ENCODE results near the gene ZNF423. TPM values are rescaled to one million over a fixed set of nuclear protein-coding genes. Genes with fewer than 3 reads are reported as not detected.

Gene ZNF423
- polyA plus RNA-seq, 4 donors, result 28.0 to 38.7 (median 29.0) TPM

DNA sequence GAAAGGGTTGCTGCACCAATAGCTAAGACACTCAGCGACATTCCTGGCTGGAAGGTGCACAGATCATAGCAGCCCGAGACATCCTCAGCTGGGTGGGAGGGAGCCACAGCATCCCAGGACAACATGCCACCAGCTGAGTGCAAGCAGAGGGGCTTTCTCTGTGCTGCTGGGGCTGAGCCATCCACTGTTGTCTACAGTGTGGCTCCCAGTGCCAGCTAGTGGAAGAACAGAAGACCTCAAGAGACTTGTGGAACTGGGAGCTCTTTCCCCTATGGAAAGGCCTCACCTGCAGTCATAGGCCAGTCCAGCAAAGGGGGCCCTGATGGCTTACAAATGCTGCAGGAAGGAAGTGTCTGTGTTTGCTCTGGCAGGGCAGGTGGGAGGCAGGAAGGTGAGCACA is 351.3 kb downstream of the ZNF423 start:
- DNase-seq (ENCODE audit: low read depth in 4 of 4, low spot score in 3 of 4), result no peak

DNA sequence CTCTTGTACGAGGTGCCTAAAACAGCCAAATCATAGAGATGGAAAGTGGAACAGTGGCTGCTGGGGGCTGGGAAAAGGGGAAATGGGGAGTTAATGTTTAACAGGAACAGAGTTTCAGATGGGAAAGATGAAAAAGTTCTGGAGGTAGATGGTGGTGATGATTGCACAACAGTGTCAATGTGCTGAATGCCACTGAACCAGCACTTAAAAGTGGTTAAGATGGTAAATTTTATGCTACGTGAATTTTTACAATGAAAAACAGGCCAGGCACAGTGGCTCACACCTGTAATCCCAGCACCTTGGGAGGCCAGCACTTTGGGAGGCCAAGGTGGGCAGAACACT is 351.9 kb downstream of the ZNF423 start:
- DNase-seq (ENCODE audit: low read depth in 4 of 4, low spot score in 3 of 4), result no peak

DNA sequence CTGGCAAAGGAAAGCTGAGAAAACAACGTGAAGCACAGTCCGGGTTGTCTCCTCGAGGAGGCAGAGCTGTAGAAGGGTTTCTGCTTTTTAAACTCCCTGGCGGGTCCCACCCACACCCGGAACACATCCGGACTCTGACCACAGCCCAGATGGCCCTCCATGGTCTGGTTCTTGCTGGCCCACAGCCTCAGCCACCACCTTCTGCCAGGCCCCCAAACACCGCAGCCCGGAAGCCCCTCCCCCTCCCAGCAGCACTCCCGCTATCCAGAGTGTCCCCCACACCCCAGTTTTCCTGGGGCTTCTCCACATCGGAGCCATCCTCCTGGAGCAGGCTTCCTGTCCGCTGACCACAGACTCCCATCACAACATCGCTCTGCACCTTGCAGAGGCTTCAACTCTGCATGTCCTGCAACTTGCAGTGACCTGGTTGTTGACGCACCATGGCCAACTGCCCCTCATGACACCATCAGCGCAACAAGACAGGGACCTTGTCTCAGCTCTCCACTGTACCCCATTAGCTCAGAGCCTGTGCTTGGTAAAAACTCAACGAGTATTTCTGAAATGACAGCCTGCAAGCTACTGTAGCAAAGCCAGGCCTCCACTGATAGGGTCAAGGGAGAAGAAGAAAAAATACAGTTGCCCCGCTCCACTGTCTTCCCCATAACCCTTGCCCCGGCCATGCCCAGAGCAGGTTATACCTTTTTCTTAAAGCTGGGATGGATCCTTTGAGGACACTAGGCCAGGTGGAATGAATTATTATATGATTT is 352.5 kb downstream of the ZNF423 start:
- DNase-seq (ENCODE audit: low read depth in 4 of 4, low spot score in 3 of 4), result no peak

DNA sequence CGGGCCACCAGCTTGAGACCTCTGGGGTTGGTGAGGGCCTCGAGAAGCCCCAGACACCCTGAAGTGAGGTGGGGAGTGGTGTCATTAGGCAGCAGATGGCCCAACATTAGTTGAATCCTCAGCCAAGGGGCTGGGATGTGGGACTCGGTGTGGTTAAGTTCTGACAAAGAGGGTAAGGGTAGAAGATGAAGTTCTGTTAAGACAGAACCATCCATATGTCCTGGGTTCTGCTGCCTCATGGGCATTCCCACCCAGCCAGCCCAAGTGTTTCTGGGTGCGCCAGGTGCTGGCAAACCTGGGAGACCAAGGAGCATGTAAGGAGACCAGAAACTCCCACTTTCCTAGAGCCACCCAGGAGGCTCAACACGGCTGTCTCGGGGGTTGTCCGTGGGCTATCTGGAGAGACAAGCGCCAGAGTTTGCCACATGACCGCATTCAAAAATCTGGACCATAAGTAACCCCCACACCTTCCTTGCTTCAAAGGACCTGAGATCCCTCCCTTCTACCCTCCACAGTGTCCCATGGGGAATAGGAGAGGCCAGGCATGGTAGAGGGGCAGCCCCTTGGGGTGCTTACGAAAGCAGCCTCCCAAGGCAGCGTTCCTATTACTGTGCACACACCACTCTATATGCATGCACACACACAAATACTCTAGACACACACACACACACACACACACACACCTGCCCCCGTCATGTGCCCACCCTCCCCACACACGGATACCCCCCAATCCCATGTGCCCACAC is 353.6 kb downstream of the ZNF423 start:
- DNase-seq (ENCODE audit: low read depth in 4 of 4, low spot score in 3 of 4), result no peak

DNA sequence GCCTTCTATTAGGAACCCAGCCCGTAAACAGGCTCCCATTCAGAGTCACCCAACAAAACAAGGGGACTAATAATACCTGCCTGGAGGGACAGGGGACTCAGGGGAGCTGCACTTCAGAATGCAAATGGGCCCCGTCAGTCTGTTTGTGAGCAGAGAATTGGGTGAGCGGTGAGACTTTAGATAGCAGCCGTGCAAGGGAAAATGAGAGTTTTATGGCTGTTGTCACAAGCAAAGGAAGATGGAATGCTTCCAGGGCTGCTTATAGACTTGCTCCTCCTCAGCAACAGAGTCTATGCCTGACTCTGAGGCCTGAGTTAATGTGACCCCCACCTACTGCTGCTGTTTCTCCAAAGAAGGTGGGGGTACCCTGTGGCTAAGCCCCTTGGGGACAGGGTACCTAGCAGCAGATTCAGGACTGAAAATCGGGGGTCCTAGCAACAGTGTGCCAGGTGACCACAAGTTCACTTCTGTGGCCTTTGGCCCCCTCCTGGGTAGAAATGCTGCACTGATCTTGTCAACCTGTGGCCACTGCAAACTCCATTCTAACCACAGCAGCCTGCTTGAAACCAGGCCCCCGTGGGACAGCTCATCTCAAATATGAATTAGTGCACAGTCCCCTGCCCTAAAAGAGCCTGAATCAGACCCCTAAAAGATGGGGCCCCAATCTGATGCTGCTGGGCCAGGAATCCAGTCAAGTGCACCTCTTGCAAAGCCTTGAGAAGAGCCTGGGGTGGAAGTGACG is 355.9 kb downstream of the ZNF423 start:
- DNase-seq (ENCODE audit: low read depth in 4 of 4, low spot score in 3 of 4), result no peak

DNA sequence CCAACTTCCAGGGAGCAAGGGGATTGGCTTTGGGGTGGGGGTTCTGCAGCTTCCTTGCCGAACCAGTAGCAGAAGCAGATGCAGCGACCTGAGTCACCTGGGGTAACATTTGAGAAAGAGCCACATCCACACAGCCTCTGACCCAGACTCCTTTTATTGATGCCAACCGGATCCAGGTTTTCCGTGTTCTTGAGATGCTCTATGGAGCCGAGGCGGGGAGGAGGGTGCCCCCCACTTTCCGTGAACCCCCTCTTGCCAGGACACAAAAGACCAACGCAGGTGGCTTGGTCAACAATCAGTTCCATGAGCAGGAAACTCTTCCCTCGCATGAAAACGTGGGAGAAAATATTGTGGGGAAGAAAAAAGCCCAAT is 356.5 kb downstream of the ZNF423 start:
- no peak for DNase-seq (ENCODE audit: low read depth in 4 of 4, low spot score in 3 of 4)

DNA sequence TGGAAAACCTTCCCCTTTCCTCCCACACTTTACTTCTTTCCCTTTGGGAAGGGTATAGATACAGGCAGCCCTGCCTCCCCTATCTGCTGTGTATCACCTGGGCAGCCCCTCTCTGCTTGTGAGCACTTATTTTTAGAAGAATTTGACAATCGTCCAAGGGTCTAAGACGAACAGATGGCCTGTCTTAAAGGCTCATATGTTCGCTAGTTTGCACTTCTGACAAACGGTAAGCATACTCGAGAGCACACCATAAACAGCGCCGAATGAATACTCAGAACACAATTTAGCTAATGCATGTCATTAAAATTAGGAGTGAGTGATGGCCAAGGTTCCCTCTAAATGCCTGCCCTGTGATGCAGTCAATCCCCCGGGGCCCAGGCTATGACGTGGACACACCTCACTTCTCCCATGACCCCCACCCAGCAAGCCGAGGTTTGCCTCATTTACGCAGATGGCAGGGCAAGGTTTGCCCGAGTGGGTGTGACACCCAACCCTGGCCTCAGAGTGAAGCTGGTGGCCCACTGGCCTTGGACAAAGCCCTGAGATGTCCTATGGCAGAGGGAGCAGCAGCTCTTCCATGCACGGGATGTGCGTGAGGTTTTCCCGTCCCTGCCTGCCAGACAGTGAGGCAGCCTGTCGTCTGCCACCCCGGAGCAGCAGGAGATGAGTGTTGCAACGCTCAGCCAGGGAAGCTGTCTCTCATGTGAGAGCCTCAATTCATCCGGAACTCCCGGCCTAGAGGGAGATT is 357.1 kb downstream of the ZNF423 start:
- no peak for DNase-seq (ENCODE audit: low read depth in 4 of 4, low spot score in 3 of 4)

DNA sequence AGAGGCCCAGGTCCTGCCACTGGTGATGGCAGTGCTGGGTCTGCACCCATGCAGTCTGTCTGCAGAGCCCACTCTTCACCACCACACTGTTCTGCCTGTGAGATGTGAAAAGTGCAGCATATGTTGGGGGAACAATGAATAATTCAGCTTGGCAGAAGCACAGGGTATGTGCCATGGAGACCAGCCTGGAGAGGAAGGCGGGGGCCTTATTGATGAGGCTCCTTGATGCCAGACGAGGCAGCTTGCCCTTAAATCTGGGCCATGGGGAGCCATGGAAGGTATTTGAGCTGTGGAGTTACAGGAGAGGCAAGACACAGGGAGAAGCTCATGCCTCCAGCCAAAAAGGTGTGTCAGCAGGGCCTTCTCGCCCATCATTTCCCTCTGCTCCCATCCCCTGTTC is 357.6 kb downstream of the ZNF423 start:
- no peak for DNase-seq (ENCODE audit: low read depth in 4 of 4, low spot score in 3 of 4)

DNA sequence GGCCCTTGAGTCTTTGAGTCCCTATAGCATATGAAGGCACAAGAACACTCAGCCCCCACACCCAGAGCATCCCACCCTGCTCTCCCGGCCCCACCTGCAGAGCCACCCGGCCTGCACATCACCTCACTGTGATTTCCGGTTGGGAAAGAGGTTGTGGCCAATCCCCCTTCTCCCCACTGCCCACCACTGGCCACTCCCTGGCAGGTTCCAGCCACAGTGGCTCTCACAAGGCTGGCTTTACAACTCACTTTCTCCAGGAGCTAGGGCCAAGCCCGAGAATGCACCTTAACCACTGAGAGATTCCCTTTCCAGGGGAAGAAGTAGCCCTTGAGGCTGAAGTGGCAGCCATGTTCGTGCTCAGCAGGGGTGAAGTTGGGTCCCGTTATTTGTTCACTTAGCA is 358.4 kb downstream of the ZNF423 start:
- no peak for DNase-seq (ENCODE audit: low read depth in 4 of 4, low spot score in 3 of 4)

DNA sequence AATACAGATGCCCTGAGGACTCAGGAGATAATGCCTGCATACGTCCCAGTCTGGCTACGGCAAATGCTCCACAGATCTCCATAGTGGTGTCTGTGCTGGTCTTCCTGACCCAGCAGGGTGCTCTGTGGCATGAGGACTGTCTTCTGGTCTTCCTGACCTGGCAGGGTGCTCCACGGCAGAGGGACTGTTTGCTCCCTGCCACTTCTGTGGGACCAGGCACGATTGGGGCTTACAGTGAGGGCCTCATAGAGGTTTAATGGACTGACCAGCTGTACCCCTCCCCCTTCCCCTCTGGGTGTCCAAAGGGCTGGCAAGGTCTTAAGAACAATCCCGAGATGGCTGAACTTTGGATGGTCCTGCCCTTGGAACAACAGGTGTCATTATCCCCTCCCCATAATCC is 359.3 kb downstream of the ZNF423 start:
- no peak for DNase-seq (ENCODE audit: low read depth in 4 of 4, low spot score in 3 of 4)

DNA sequence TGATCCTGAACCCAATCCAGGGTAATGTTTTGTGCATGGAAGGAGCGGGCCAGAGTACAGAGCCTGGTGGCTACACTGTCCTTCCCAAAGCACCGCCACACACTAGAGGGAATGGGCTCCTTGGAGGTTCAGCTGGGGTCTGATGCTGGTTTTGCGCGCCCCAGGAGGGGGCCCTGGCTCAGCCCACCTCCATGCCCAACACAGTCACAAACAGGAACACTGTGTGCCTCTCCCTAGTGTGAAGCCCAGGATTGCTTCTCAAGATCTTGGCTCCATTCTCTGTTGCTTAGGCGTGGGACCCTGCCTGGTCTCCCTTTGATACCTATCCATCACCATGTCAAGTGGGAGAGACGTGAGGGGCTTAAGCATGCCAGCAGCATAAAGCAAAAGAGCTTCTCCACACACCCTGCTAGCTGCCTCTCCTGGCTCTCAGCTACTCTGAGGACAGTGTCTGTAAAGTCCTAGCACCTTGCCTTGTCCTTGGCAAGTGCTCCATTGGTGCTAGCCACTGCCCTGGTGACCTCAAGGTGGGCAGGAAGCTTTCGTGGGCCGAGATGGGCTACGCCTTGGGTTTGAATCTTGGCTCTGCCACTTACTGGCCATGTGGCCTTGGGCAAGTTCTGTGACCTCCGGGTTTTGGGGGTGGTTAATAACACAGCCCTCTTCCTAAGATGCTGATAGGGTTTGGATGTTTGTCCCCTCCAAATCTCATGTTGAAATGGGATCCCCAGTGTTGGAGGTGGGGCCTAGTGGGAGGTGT is 360.1 kb downstream of the ZNF423 start:
- no peak for DNase-seq (ENCODE audit: low read depth in 4 of 4, low spot score in 3 of 4)

DNA sequence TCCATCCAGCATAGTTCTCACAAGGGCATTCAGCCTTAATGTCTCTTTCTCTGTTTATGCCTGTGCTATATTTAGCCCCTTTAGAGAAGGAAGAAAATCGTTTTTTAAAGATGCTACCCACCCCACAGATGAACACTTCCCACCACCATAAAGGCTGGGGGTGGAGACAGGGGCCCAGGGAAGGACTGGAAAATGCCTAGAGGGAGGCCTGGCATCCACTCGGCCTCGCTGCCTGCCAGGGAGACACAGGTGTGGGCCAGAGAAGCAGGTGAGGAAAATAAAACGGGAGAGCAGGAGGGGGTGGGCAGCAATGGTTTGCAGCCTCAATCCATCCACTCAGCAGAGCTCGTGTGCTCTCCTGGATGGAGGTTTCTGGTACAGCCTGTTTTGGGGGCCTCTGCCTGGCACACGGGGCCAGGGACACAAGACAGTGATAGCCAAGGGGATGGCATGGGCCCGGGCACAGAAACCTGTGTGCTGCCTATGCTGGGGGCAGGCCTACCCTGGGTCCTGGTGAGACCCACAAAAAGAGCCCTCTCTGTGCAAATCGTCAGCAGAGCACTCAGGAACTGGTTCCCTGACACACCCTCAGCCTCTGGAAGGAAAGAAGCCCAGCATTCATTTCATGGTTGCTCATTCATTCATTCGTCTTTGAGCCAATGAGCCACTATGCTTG is 360.9 kb downstream of the ZNF423 start:
- no peak for DNase-seq (ENCODE audit: low read depth in 4 of 4, low spot score in 3 of 4)

DNA sequence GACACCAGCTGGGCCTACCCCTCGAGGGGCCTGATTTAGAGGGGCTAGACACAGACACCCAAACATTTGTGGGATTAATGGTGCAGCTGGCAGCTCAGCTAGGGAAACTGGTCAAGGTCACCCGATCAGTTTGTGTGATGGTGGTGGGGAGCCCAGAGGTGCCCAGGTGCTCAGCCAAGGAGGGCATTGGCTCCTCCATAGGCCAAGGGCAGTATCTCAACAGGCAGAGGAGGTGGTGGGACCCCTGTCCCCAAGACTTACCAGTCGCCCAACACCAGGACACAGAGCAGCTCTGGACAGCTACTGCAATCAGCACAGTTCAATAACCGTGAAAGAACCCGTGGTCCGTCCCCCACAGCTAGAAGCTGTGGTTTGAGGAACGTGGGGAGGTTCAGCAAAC is 361.4 kb downstream of the ZNF423 start:
- DNase-seq (ENCODE audit: low read depth in 4 of 4, low spot score in 3 of 4), result no peak

DNA sequence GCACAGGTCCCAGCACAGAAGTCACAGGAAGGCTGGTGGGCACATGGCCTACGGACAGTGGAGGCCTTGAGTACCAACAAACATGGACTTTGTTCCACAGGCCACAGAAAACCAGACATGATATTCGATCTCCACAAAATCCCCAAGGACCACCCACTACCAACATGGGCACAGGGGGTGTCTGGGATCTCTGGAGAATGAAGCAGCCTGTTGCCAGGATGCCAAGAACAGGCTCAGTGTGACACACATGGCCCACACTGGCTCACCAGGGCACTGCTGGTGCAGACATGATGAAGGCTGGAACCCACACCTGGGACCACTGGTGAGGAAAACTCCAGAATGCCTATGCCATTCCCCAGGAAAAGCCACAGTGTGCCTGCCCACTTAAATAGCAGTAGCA is 362.1 kb downstream of the ZNF423 start:
- DNase-seq (ENCODE audit: low read depth in 4 of 4, low spot score in 3 of 4), result no peak

DNA sequence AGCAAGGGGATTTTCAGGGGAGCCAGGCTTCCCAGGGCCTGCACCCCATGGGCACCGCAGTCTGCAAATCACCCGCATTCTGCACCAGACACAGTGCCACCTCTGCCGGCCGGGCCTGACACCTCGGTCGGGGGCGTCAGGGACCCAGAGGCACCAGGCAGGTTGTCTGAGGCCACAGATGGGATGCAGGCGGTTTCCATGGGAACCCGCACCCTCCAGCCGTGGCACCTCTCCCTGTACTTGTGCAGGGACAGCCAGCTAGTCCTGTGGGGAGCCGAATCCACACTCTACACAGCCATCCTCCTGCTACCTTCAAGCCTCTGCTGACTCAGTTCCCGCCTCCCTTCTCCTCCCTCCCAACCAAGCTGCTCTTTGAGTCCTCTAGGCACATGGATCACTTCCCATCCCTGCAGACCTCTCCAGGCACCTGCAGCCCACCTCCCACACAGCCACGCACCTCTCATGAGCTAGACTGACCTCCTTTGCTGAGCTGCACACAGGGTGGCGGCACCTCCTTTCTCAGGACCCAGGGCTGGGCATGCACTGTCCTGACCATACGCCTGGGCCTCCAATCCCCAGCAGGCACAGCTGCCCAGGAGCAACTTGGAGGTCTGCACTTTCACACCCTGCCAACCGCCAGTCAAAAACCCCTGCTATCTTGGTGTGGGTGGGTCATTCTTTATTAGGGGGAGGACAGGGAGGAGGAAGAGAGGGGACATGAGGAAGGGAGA is 362.9 kb downstream of the ZNF423 start:
- no peak for DNase-seq (ENCODE audit: low read depth in 4 of 4, low spot score in 3 of 4)

DNA sequence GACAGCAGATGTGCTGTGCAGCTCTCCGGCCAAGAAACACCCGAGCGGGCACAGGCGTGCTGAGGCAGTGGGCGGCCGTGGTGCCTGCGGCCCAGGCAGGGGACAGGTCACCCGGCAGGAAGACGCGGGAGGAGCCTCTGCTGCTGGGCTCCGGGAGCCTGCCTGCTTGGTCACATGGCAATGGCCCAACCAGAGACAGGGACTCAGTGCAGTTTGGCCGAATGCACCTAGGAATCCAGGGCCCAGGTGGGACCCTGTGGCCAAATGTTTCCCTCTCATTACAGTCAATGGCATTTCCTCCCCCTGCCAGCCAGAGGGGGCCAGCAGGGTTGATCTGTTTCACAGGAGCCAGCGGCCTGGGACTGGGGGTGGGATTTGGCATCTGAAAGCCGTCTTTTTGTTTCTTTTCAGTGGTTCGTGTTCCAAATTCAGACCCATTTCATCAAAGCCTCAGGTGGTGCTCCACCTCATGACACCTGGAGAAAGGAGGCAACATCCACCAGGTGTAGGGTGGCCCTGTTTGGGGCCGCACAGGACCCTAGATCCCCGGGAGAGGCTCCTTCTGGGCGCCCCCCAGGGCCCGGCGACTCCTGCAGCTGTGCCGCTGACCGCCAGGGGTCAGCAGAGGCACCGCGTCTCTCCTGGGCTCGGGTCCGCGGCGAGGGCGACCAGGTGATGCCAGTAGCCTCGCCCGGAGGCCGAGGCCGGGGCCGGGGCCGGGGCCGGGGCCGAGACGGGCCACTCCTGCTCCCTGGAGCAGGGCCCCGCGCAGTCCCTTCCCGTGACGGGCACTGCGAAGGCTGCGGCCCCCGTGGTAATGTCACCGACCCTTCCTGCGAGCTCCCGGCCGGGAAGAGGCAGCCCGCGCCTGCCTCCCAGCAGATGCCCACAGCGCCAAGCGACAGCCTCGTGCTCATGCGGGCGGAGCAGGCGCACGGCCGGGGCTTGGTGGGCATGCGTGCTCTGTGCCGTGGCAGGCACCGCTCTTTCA is 363.8 kb downstream of the ZNF423 start:
- peak in 1 of 4 donors; percentile 38 for DNase-seq (ENCODE audit: low read depth in 4 of 4, low spot score in 3 of 4)

DNA sequence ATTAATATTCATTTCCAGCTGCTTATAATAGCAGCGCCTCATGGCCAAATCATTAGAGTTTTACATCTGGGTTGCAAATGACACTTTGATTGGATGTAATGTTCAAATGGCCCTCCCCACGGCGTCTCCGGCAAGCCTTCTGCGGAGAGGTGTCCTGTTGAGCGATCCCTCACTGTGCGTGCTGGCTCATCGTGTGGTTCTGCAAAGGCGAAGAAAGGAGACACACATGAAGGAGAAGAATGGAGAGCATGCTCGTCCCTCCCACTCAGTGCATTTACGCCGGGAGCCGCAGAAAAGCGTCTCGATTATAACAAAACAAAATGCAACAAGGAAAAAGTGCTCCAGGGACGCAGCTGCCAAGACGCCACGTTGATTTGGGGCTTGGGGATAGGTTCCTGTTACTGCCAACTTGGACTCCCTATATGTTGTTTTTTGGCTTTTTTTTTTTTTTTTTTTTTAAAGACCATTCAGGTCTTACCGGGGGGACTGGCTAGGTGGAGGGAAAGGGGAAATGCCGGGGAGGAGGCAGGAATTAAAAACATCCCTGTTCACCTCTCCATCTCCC is 364.7 kb downstream of the ZNF423 start:
- DNase-seq (ENCODE audit: low read depth in 4 of 4, low spot score in 3 of 4), result no peak

DNA sequence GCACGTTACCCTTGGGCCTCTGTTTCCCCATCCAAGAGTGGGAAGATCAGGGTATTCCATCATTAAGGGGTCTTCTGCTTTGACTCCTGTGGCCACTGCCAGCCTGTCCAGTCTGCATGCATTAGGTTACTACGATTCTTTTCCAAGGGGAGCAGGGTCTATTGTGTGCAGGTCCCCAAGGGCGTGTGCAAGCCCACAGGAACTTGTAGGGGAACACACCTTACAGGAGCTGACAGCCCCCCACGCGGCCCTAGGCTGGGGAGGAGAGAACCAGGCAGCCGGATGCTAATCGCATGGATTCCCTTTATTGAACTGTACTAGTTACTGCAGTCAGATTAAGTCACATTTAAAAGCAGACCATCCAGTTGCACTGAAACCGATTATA is 365.6 kb downstream of the ZNF423 start:
- DNase-seq (ENCODE audit: low read depth in 4 of 4, low spot score in 3 of 4), result no peak
